DND-41 (cell line): ENCODE results near the gene PIH1D1.

Source experiments
- CTCF ChIP-seq: IDR thresholded peaks from 2 replicates; pipeline ENCODE4 v1.5.1; 2012; ENCODE audit warnings: borderline replicate concordance, low read length, moderate library complexity, mild to moderate bottlenecking; ENCODE audit not compliant: poor library complexity, severe bottlenecking; ENCODE audit errors: extremely low read depth
- EZH2 ChIP-seq: IDR thresholded peaks from 3 replicates; pipeline ENCODE4 v1.6.1; 2012; ENCODE audit warnings: borderline replicate concordance, low read depth, mild to moderate bottlenecking, moderate library complexity, low read length, inconsistent platforms; ENCODE audit not compliant: severe bottlenecking

GRCh38 chr19:49473868-49474541 is 22.4 kb upstream of the PIH1D1 start, which contains the start of gene FLT3LG:
- TF ChIP-seq CTCF = peak; percentile 98
- no peak for TF ChIP-seq EZH2
